NCI-H1436 (cell line): Measurements from ENCODE around the gene QRFP.

Experiments used
- DNase-seq: peaks from one replicate; lab custom pipeline; 2025; lab: John Stamatoyannopoulos, UW

The QRFP gene

GRCh38 chr9:130890870-130891687, 5.5 kb downstream of the QRFP start:
- no peak for DNase-seq

GRCh38 chr9:130890124-130890523, 6.5 kb downstream of the QRFP start:
- no peak for DNase-seq

DNA sequence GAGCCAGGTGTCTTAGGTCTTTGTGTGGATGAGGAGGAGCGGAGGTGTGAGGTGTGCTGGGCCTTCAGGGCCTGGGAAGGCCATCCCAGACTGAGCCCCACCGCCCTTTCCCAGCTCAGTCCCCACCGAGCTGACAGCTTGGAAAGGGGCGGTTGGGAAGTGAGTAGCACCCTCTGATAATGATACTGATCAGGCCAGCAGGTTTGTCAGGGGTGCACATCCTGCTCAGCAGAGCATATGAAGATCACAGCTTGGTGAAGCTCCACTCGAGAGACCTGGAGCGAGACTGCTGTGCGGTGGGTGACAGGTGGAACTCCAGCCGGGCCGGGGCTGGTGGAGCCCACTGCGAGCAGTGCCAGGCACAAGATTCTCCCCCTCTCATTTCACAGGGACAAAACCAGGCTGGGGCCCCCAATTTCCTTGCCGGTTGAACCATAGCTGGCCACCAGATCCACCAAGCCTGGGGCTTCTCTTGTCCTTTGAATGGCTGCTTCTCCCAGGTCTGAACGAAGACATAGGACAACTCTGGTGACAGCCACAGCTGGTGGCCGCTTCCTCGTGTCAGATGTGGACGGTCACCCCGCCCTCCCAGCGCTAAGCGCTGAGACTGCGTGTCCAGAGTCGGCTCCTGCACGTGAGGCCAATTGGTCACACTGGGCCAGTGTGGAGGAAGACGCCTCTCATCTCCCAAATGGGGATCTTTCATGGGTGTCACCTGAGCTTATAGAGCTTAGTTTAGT, 8.3 kb downstream of the QRFP start:
- DNase-seq, result no peak

DNA sequence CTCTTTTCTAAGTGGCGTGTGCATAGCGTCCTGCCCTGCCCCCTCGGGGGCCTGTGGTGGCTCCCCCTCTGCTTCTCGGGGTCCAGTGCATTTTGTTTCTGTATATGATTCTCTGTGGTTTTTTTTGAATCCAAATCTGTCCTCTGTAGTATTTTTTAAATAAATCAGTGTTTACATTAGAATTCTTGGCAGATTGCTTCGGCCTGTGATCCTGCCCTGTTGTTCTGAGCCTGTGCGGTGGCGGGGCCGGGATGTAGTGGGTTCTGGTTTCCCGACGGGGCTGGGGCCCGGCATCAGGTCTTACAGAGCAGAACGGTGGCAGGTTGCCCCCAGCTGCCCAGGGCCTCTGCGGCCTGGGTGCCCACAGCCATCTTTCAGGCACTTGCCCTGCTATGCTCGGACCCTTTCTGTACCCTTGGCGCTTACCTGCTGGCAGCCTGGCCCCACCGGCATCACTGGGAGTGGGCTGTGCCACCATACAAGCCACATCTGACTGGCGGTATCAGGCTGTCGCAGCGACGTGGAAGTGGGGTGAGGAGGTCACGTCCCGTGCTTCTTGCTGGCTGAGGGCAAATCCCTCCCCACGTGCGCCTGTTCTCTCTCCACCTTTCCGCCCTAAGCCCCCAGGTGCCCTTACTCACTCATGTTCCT, 9.0 kb downstream of the QRFP start:
- DNase-seq, result no peak

DNA sequence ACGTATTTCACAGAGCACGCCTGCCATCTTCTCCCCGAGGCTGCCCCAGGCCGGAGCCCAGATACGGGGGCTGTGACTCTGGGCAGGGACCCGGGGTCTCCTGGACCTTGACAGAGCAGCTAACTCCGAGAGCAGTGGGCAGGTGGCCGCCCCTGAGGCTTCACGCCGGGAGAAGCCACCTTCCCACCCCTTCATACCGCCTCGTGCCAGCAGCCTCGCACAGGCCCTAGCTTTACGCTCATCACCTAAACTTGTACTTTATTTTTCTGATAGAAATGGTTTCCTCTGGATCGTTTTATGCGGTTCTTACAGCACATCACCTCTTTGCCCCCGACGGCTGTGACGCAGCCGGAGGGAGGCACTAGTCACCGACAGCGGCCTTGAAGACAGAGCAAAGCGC, 9.6 kb downstream of the QRFP start:
- no peak for DNase-seq

DNA sequence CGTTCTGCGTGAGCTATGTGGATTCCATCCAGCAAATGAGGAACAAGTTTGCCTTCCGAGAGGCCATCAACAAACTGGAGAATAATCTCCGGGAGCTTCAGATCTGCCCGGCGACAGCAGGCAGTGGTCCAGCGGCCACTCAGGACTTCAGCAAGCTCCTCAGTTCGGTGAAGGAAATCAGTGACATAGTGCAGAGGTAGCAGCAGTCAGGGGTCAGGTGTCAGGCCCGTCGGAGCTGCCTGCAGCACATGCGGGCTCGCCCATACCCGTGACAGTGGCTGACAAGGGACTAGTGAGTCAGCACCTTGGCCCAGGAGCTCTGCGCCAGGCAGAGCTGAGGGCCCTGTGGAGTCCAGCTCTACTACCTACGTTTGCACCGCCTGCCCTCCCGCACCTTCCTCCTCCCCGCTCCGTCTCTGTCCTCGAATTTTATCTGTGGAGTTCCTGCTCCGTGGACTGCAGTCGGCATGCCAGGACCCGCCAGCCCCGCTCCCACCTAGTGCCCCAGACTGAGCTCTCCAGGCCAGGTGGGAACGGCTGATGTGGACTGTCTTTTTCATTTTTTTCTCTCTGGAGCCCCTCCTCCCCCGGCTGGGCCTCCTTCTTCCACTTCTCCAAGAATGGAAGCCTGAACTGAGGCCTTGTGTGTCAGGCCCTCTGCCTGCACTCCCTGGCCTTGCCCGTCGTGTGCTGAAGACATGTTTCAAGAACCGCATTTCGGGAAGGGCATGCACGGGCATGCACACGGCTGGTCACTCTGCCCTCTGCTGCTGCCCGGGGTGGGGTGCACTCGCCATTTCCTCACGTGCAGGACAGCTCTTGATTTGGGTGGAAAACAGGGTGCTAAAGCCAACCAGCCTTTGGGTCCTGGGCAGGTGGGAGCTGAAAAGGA, 10.9 kb downstream of the QRFP start:
- DNase-seq, result no peak

- DNase-seq, result no peak
Measured at GRCh38 chr9:130884542-130885483, 11.8 kb downstream of the QRFP start.

- DNase-seq, result no peak
Measured at GRCh38 chr9:130884111-130884531, 12.5 kb downstream of the QRFP start.

GRCh38 chr9:130883479-130883878, 13.1 kb downstream of the QRFP start:
- no peak for DNase-seq

GRCh38 chr9:130882696-130883225, 13.9 kb downstream of the QRFP start:
- no peak for DNase-seq

DNA sequence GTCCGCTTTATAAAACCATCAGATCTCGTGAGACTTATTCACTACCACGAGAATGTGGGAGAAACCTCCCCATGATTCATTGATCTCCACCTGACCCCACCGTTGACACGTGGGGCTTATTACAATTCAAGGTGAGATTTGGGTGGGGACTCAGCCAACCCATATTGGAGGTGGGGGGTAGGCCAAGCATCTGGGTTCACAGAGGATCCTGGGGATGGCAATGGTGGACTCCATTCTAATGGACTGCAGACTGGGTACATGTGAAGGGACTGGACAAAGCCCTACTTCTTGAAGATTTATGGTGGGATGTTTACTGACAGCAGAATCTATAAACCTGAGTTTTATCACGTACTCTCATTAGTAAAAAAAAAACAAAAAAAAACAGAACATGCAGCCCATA, 15.1 kb downstream of the QRFP start:
- no peak for DNase-seq

DNA sequence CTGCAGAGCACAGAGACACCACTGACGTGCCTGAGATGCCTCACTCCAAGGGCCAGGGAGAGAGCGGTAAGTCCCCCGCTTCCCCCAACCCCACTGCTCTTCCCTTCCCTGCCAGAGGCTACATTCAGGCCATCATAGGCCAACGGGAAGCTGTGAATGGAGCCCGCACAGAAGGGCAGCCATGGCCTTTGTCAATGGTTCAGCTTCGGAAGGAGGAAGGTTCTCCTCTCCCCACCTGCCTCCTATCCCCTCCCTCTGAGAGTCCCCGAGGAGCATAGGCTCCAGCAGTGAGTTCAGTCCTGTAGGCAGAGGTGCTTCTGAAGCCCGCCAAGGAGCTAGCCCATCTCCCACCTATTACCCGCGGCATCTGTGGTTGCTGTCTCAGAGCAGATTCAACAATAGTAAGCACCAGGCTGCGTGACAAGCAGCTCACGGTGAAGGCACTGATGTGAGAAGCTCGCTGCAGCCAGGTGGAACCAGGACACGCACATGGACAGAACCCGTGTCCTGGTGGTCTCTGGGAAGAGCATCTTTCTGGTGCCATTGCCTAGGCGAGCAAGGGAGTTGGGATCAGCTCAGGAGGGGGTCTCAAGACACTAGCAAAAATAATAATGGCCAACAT, 15.9 kb downstream of the QRFP start:
- no peak for DNase-seq

GRCh38 chr9:130879863-130880411, 16.7 kb downstream of the QRFP start:
- DNase-seq, result no peak

- DNase-seq, result no peak
Measured at GRCh38 chr9:130878295-130878694, 18.3 kb downstream of the QRFP start.

DNA sequence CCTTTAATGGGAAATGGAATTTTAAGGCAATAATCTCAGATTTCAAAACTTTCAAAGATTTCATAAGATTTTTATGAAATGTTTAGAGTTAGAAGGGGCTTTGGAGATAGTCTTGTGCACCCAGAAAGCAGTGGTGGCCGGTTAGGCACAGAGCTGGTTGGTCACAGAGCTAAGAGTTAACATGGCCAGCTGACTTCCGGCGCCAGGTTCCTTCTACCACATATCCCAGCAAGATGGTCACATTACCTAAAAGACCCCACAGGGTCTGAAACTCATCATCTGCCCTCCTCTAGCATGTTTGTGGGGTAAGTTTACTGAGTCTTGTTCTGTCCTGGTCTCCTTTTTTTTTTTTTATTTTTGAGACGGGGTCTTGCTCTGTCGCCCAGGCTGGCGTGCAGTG, 19.3 kb downstream of the QRFP start:
- no peak for DNase-seq

DNA sequence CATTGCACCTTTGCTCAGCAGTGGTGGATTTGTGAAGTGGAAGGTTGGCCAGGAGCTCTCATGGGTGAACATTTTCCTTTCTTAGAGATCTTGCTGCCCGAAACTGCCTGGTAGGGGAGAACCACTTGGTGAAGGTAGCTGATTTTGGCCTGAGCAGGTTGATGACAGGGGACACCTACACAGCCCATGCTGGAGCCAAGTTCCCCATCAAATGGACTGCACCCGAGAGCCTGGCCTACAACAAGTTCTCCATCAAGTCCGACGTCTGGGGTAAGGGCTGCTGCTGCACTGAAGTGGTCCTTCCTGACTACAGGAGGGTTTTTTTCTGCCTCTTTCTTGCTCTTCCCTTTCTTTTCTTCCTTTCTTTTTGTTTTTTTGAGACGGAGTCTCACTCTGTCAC, 21.8 kb downstream of the QRFP start:
- DNase-seq, result no peak

DNA sequence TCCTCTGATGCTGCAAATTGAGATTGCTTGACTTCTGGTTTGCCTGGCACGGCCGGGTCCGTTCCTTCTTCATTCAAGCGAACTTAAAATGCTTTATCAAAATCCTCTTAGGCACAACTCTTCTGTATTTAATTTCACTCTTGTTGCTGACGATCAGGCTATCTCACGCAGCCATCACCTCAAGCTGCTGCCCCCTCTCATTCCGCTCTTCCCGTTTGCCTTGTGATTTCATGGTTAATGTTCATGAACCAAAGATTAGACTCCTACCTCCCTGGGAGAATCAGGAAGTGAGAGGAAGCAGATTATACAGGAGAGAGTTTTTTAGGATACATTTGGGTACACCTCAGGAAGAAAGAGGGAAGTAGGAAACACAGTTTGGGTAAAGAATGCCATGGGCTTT, 22.6 kb downstream of the QRFP start:
- DNase-seq, result no peak

DNA sequence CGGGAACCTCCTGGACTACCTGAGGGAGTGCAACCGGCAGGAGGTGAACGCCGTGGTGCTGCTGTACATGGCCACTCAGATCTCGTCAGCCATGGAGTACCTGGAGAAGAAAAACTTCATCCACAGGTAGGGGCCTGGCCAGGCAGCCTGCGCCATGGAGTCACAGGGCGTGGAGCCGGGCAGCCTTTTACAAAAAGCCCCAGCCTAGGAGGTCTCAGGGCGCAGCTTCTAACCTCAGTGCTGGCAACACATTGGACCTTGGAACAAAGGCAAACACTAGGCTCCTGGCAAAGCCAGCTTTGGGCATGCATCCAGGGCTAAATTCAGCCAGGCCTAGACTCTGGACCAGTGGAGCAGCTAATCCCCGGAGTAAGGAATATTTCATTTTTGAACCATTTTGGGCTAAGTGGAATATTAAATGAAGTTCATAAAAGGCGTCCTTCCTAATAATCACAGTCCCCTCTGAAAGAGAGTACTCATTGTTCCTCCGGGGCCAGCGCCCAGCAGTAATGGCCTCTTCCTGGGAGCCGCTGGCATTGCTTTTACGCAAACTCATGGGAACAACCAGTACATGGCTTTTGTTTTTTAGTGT, 23.6 kb downstream of the QRFP start:
- no peak for DNase-seq

DNA sequence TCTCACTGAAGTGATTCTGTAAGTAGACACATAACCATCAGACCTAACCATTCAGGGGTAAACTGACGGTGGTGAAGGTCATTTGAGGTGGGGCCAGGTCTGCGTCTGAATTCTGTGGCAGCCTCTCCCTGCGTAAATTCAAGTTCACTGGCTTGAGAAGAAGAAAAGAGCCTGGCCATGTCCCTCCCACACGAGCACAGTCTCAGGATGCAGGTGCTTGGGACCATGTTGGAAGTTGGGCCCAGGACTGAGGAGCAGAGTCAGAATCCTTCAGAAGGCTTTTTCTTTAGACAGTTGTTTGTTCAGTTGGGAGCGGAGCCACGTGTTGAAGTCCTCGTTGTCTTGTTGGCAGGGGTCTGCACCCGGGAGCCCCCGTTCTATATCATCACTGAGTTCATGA, 24.1 kb downstream of the QRFP start:
- DNase-seq, result no peak
